Measurements from ENCODE around the gene AKAP6.

DNA sequence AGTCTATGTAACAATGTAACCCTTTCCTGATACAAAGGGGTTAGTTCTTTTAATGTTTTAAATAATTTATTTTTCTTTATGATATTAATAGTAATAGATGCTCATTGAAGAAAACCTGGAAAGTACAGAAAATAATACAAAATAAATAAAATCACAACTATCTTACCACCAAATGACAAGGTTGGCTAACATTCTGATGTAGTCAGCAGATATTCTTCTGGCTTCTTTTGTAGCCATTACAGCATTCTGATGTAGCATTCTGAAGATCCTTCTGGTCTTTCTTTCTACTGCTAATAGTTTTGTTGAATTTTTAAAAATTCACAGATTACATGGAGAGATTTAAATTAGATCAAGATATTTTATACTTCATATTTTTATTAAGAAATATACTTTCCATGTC, 301.6 kb downstream of the AKAP6 start:
- TF ChIP-seq, protein P1, sequence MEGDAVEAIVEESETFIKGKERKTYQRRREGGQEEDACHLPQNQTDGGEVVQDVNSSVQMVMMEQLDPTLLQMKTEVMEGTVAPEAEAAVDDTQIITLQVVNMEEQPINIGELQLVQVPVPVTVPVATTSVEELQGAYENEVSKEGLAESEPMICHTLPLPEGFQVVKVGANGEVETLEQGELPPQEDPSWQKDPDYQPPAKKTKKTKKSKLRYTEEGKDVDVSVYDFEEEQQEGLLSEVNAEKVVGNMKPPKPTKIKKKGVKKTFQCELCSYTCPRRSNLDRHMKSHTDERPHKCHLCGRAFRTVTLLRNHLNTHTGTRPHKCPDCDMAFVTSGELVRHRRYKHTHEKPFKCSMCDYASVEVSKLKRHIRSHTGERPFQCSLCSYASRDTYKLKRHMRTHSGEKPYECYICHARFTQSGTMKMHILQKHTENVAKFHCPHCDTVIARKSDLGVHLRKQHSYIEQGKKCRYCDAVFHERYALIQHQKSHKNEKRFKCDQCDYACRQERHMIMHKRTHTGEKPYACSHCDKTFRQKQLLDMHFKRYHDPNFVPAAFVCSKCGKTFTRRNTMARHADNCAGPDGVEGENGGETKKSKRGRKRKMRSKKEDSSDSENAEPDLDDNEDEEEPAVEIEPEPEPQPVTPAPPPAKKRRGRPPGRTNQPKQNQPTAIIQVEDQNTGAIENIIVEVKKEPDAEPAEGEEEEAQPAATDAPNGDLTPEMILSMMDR (IDR thresholded peaks at IDR 0.05; ENCODE audit: low read length): no peak
- no peak for TF ChIP-seq EZH2 (IDR thresholded peaks at IDR 0.05; ENCODE audit: borderline replicate concordance, low read length)
